SK-N-SH treated with all-trans-retinoic acid at 6 μM for 48 hours (cell line): ENCODE data around the gene ZBTB7C.

ENCODE experiments used
- ATAC-seq: fragments of 200-7000 bp; cut with Tn5 transposase; 3 replicates; pipeline ENCODE4 v1.9.1; 2020; ENCODE audit warnings: mild to moderate bottlenecking, moderate library complexity
- ARNTL ChIP-seq: fragments of 450-650 bp; formaldehyde crosslinking; IDR thresholded peaks from 2 replicates; pipeline ENCODE4 v1.5.0; 2020; ENCODE audit warnings: low read depth, mild to moderate bottlenecking, moderate library complexity, borderline replicate concordance
- BACH2 ChIP-seq: fragments of 250-450 bp; sonication (Bioruptor Pico); IDR thresholded peaks from 2 replicates; pipeline ENCODE4 v1.9.0; 2021; ENCODE audit warnings: mild to moderate bottlenecking, borderline replicate concordance
- ESRRG ChIP-seq: fragments of 250-450 bp; sonication (Bioruptor Pico); IDR thresholded peaks from 2 replicates; pipeline ENCODE4 v1.6.1; 2021; ENCODE audit warnings: mild to moderate bottlenecking
- GLIS3 ChIP-seq: fragments of 250-450 bp; sonication (Bioruptor Pico); IDR thresholded peaks from 2 replicates; pipeline ENCODE4 v1.5.0; 2020; ENCODE audit warnings: mild to moderate bottlenecking, moderate library complexity
- OSR1 ChIP-seq: fragments of 250-450 bp; sonication (Bioruptor Pico); IDR thresholded peaks from 2 replicates; pipeline ENCODE4 v1.8.0; 2022; ENCODE audit warnings: moderate library complexity, mild to moderate bottlenecking, inconsistent platforms
- PPARA ChIP-seq: fragments of 250-450 bp; sonication (Bioruptor Pico); IDR thresholded peaks from 2 replicates; pipeline ENCODE4 v1.5.0; 2020; ENCODE audit warnings: mild to moderate bottlenecking, borderline replicate concordance
- RARB ChIP-seq: fragments of 250-450 bp; sonication (Bioruptor Pico); IDR thresholded peaks from 2 replicates; pipeline ENCODE4 v1.8.0; 2021; ENCODE audit warnings: mild to moderate bottlenecking, moderate library complexity
- SNAI2 ChIP-seq: fragments of 250-450 bp; sonication (Bioruptor Pico); IDR thresholded peaks from 2 replicates; pipeline ENCODE4 v1.5.0; 2020; ENCODE audit warnings: mild to moderate bottlenecking, moderate library complexity
- TCF4 ChIP-seq: fragments of 250-450 bp; sonication (Bioruptor Pico); IDR thresholded peaks from 2 replicates; pipeline ENCODE4 v1.8.0; 2021; ENCODE audit warnings: mild to moderate bottlenecking, moderate library complexity, borderline replicate concordance
- TOX ChIP-seq: fragments of 250-450 bp; sonication (Bioruptor Pico); IDR thresholded peaks from 2 replicates; pipeline ENCODE4 v1.8.0; 2021; ENCODE audit warnings: mild to moderate bottlenecking, moderate library complexity, borderline replicate concordance
- ZFP3 ChIP-seq: fragments of 250-450 bp; sonication (Bioruptor Pico); IDR thresholded peaks from 2 replicates; pipeline ENCODE4 v1.5.0; 2020; ENCODE audit warnings: mild to moderate bottlenecking, moderate library complexity
- ZFP30 ChIP-seq: fragments of 450-650 bp; formaldehyde crosslinking; IDR thresholded peaks from 2 replicates; pipeline ENCODE4 v1.5.0; 2022; ENCODE audit warnings: mild to moderate bottlenecking, moderate library complexity
- ZNF565 ChIP-seq: fragments of 450-650 bp; formaldehyde crosslinking; conservative IDR thresholded peaks from 2 replicates; pipeline ENCODE4 v1.5.0; 2020; ENCODE audit warnings: low read depth, mild to moderate bottlenecking, moderate library complexity
- ZNF70 ChIP-seq: fragments of 450-650 bp; formaldehyde crosslinking; IDR thresholded peaks from 2 replicates; pipeline ENCODE4 v1.5.0; 2020; ENCODE audit warnings: mild to moderate bottlenecking, moderate library complexity
- ZNF8 ChIP-seq: fragments of 450-650 bp; formaldehyde crosslinking; IDR thresholded peaks from 2 replicates; pipeline ENCODE4 v1.5.0; 2020; ENCODE audit warnings: mild to moderate bottlenecking, moderate library complexity
- TF ChIP-seq, protein P1 (sequence below): fragments of 250-450 bp; sonication (Bioruptor Pico); IDR thresholded peaks from 2 replicates; pipeline ENCODE4 v1.5.0; 2020; ENCODE audit warnings: mild to moderate bottlenecking, moderate library complexity
- TF ChIP-seq, protein P2 (sequence below): fragments of 250-450 bp; sonication (Bioruptor Pico); IDR thresholded peaks from 2 replicates; pipeline ENCODE4 v1.5.1; 2021; ENCODE audit warnings: mild to moderate bottlenecking, moderate library complexity
- TF ChIP-seq, protein P3 (sequence below): fragments of 250-450 bp; sonication (Bioruptor Pico); IDR thresholded peaks from 2 replicates; pipeline ENCODE4 v1.5.1; 2020; ENCODE audit warnings: low read depth, mild to moderate bottlenecking, moderate library complexity
- TF ChIP-seq, protein P4 (sequence below): fragments of 250-450 bp; sonication (Bioruptor Pico); IDR thresholded peaks from 2 replicates; pipeline ENCODE4 v1.8.0; 2021; ENCODE audit warnings: low read depth, mild to moderate bottlenecking, moderate library complexity, borderline replicate concordance
- TF ChIP-seq, protein P5 (sequence below): fragments of 250-450 bp; sonication (Bioruptor Pico); IDR thresholded peaks from 2 replicates; pipeline ENCODE4 v1.8.0; 2020; ENCODE audit warnings: mild to moderate bottlenecking, moderate library complexity, borderline replicate concordance

Gene ZBTB7C

DNA sequence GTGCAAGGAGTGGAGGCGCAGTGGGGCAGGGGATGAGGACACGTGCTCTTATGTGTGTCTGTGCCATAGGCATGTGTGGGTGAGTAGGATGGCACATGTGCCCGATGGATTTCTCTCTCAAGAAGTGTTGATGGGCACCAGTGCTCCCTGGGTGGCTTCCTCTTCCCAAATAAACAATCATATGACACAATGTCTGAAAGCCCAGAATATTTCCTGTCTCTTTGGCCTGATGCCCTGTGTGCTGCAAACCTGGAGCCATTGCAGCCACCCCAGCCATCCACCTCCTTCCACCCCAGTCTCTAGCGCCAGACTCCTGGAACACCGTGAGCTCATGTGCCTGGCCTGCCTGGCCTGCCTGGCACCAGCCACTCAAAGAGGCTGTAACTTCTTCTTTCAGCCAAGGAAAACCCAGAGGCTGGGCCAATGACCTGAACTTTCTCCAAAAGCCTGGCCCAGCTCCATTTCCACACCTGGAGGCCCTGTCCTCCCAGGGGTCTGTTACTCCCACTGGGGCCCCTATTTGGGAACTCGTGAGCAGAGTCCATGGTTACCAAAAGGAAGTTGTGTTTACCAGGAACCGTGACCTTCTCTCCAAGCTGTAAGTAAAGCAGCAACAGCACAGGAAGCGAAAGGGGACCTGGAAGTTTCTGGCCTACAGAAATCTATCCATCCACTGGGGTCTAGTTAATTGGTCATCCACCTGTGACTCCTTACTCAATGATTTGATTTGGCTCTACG is 9.5 kb upstream of the ZBTB7C start:
- TF ChIP-seq, protein P1, sequence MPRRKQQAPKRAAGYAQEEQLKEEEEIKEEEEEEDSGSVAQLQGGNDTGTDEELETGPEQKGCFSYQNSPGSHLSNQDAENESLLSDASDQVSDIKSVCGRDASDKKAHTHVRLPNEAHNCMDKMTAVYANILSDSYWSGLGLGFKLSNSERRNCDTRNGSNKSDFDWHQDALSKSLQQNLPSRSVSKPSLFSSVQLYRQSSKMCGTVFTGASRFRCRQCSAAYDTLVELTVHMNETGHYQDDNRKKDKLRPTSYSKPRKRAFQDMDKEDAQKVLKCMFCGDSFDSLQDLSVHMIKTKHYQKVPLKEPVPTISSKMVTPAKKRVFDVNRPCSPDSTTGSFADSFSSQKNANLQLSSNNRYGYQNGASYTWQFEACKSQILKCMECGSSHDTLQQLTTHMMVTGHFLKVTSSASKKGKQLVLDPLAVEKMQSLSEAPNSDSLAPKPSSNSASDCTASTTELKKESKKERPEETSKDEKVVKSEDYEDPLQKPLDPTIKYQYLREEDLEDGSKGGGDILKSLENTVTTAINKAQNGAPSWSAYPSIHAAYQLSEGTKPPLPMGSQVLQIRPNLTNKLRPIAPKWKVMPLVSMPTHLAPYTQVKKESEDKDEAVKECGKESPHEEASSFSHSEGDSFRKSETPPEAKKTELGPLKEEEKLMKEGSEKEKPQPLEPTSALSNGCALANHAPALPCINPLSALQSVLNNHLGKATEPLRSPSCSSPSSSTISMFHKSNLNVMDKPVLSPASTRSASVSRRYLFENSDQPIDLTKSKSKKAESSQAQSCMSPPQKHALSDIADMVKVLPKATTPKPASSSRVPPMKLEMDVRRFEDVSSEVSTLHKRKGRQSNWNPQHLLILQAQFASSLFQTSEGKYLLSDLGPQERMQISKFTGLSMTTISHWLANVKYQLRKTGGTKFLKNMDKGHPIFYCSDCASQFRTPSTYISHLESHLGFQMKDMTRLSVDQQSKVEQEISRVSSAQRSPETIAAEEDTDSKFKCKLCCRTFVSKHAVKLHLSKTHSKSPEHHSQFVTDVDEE (CRISPR knock-in tag) = no peak
- no peak for TF ChIP-seq ZFP3 (CRISPR knock-in tag)

DNA sequence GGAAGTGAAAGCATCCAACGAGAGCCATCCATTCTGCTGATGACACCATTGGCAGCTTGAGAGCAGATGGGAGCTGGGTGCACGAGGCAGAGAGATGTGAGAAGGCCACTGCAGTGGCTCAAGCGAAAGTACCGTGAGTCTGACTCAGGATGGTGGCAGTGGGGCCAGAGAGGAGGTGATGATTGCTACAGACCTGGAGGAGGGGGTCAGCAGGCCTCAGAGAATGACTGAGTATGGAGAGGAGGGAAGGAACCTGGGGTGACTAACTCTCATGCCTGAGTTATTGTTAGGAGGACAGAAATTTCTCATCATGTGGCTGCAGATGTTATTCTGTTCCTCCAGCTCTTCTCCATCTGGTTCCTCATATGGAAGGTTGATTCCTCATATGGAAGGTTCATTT is 8.8 kb upstream of the ZBTB7C start:
- TF ChIP-seq PPARA (CRISPR knock-in tag) (no peak), SNAI2 (CRISPR knock-in tag) (no peak), ZNF70 (CRISPR knock-in tag) (no peak), ZFP3 (CRISPR knock-in tag) (no peak), OSR1 (no peak), RARB (CRISPR knock-in tag) (no peak)
- no peak for ATAC-seq

More for the DNA sequence above, 9.5 kb upstream of the ZBTB7C start:
- no peak for ATAC-seq

DNA sequence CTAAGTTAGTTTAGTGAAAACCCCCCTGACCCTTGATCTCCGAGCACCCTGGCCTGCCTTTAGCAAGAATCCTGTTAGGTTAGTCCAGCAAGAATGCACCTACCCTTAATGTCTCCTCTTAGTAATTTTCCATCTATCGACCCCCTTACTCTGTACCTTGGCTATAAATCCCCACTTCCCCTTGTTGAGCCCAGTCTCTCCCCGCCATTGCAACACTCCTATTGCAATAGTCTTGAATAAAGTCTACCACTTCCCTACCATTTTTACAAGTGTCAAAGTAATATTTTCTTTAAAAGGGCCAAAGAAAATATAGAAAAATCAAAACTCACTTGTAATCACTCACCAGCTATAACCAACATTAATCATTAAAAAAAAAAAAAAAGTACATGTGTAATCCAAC is 4.2 kb upstream of the ZBTB7C start:
- no peak for TF ChIP-seq TOX (CRISPR knock-in tag)
- TF ChIP-seq, protein P2, sequence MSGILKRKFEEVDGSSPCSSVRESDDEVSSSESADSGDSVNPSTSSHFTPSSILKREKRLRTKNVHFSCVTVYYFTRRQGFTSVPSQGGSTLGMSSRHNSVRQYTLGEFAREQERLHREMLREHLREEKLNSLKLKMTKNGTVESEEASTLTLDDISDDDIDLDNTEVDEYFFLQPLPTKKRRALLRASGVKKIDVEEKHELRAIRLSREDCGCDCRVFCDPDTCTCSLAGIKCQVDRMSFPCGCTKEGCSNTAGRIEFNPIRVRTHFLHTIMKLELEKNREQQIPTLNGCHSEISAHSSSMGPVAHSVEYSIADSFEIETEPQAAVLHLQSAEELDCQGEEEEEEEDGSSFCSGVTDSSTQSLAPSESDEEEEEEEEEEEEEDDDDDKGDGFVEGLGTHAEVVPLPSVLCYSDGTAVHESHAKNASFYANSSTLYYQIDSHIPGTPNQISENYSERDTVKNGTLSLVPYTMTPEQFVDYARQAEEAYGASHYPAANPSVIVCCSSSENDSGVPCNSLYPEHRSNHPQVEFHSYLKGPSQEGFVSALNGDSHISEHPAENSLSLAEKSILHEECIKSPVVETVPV = no peak
- TF ChIP-seq, protein P3, sequence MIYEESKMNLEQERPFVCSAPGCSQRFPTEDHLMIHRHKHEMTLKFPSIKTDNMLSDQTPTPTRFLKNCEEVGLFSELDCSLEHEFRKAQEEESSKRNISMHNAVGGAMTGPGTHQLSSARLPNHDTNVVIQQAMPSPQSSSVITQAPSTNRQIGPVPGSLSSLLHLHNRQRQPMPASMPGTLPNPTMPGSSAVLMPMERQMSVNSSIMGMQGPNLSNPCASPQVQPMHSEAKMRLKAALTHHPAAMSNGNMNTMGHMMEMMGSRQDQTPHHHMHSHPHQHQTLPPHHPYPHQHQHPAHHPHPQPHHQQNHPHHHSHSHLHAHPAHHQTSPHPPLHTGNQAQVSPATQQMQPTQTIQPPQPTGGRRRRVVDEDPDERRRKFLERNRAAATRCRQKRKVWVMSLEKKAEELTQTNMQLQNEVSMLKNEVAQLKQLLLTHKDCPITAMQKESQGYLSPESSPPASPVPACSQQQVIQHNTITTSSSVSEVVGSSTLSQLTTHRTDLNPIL (CRISPR knock-in tag) = no peak
- TF ChIP-seq, protein P4, sequence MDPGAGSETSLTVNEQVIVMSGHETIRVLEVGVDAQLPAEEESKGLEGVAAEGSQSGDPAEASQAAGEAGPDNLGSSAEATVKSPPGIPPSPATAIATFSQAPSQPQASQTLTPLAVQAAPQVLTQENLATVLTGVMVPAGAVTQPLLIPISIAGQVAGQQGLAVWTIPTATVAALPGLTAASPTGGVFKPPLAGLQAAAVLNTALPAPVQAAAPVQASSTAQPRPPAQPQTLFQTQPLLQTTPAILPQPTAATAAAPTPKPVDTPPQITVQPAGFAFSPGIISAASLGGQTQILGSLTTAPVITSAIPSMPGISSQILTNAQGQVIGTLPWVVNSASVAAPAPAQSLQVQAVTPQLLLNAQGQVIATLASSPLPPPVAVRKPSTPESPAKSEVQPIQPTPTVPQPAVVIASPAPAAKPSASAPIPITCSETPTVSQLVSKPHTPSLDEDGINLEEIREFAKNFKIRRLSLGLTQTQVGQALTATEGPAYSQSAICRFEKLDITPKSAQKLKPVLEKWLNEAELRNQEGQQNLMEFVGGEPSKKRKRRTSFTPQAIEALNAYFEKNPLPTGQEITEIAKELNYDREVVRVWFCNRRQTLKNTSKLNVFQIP (CRISPR knock-in tag) = no peak
- TF ChIP-seq ZNF8 = no peak
- no peak for TF ChIP-seq OSR1
- no peak for TF ChIP-seq ESRRG (CRISPR knock-in tag)
- no peak for ATAC-seq

DNA sequence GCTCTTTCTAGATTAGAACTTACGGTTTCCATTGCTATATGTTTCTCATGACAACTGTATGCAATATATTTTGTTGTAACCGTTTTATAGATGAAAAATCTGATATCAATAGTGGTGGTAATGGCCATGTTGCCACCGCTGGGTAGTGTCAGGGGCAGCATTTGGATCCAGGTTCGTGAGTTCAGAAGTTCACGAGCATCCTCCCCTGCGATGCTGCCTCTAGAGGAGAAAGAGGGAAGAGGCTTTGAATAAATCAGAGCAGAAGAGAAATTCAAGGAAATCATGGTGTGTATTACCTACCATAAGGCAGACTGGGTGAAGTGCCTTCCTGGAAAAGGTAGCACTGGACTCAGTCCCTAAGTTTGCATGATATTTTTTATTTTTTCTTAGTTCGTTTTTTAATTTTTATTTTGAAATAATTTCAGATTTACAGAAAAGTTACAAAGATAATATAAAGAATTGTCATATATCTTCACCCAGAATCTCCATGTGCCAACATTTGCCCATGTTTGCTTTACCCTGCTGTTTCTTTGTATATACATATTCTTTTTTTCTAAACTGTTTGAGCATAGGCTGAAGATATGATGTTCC is 3.3 kb upstream of the ZBTB7C start:
- no peak for TF ChIP-seq ZNF8
- TF ChIP-seq, protein P5, sequence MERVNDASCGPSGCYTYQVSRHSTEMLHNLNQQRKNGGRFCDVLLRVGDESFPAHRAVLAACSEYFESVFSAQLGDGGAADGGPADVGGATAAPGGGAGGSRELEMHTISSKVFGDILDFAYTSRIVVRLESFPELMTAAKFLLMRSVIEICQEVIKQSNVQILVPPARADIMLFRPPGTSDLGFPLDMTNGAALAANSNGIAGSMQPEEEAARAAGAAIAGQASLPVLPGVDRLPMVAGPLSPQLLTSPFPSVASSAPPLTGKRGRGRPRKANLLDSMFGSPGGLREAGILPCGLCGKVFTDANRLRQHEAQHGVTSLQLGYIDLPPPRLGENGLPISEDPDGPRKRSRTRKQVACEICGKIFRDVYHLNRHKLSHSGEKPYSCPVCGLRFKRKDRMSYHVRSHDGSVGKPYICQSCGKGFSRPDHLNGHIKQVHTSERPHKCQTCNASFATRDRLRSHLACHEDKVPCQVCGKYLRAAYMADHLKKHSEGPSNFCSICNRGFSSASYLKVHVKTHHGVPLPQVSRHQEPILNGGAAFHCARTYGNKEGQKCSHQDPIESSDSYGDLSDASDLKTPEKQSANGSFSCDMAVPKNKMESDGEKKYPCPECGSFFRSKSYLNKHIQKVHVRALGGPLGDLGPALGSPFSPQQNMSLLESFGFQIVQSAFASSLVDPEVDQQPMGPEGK (CRISPR knock-in tag) = no peak
- no peak for TF ChIP-seq TOX (CRISPR knock-in tag)
- TF ChIP-seq SNAI2 (CRISPR knock-in tag) = no peak
- TF ChIP-seq TCF4 (CRISPR knock-in tag) = no peak
- TF ChIP-seq, protein P4 (CRISPR knock-in tag) = no peak
- no peak for TF ChIP-seq RARB (CRISPR knock-in tag)
- TF ChIP-seq PPARA (CRISPR knock-in tag) = no peak
- TF ChIP-seq, protein P1 (CRISPR knock-in tag) = no peak
- no peak for TF ChIP-seq OSR1
- TF ChIP-seq ZNF565 (CRISPR knock-in tag) = no peak
- TF ChIP-seq BACH2 (CRISPR knock-in tag) = no peak
- no peak for TF ChIP-seq ARNTL (CRISPR knock-in tag)
- no peak for TF ChIP-seq GLIS3 (CRISPR knock-in tag)
- no peak for TF ChIP-seq ZFP30 (CRISPR knock-in tag)
- TF ChIP-seq ESRRG (CRISPR knock-in tag) = no peak
- ATAC-seq = peak; percentile 25; the same call in 2 of the 3 replicates
